Measurements from ENCODE around the gene ENTREP3.
"Not testable (repeated sequence)": the region's sequence is repeated elsewhere in the genome, so short reads cannot be mapped to it uniquely, and the experiment has no call there.

Gene ENTREP3

GRCh38 chr1:155232001-155232978 is 23.0 kb downstream of the ENTREP3 start:
- POLR2A ChIA-PET; CTCF ChIA-PET; DNase-seq (ENCODE audit: extremely low spot score): not testable (repeated sequence)

- POLR2A ChIA-PET; DNase-seq (ENCODE audit: extremely low spot score); CTCF ChIA-PET: not testable (repeated sequence)
These were observed 24.0 kb downstream of the ENTREP3 start for GRCh38 chr1:155231302-155231701.

- CTCF ChIA-PET, result interaction anchor here (1.7 to 5.4 kb wide), 2 partner anchors 21 to 22 kb away, joined by 7 to 20 read pairs; partner anchors contain the start of gene THBS3
- POLR2A ChIA-PET, result interaction anchor here (1.4 to 2.8 kb wide), 5 partner anchors 9 to 35 kb away, joined by 4 to 37 read pairs (median 23); partner anchors contain the start of genes MTX1 and THBS3
- no peak for TF ChIP-seq FOXM1 (IDR thresholded peaks at IDR 0.05; ENCODE audit: borderline replicate concordance)
- TF ChIP-seq PKNOX1 (IDR thresholded peaks at IDR 0.05), result no peak
- TF ChIP-seq L3MBTL2 (conservative IDR thresholded peaks at IDR 0.05), result no peak
- TF ChIP-seq LEF1 (IDR thresholded peaks at IDR 0.05; ENCODE audit: borderline replicate concordance), result no peak
- no peak for TF ChIP-seq CTBP1 (IDR thresholded peaks at IDR 0.05; ENCODE audit: borderline replicate concordance)
- no peak for TF ChIP-seq FOXK2 (IDR thresholded peaks at IDR 0.05)
- TF ChIP-seq FOXA1 (IDR thresholded peaks at IDR 0.05), result no peak
- TF ChIP-seq ELF4 (IDR thresholded peaks at IDR 0.05), result no peak
- TF ChIP-seq ARNT (IDR thresholded peaks at IDR 0.05), result no peak
- TF ChIP-seq NFRKB (IDR thresholded peaks at IDR 0.05), result no peak
- TF ChIP-seq BHLHE40 (IDR thresholded peaks at IDR 0.05; ENCODE audit: borderline replicate concordance), result no peak
- TF ChIP-seq HDGF (IDR thresholded peaks at IDR 0.05; ENCODE audit: borderline replicate concordance), result no peak
- TF ChIP-seq SUZ12 (IDR thresholded peaks at IDR 0.05), result no peak
- TF ChIP-seq SP1 (IDR thresholded peaks at IDR 0.05), result no peak
- TF ChIP-seq TARDBP (IDR thresholded peaks at IDR 0.05), result no peak
- TF ChIP-seq ZNF384 (IDR thresholded peaks at IDR 0.05), result no peak
- no peak for DNase-seq (ENCODE audit: extremely low spot score)
These were observed 27.2 kb downstream of the ENTREP3 start for GRCh38 chr1:155228096-155228427.

GRCh38 chr1:155227261-155228095 is 27.8 kb downstream of the ENTREP3 start:
- ChIA-PET POLR2A (interaction anchor here (0.8 to 2.8 kb wide), 17 partner anchors 9 to 136 kb away, joined by 3 to 37 read pairs (median 5); partner anchors contain the start of genes CLK2, KRTCAP2, MTX1 and SCAMP3), CTCF (interaction anchor here (1.2 to 5.4 kb wide), 4 partner anchors 20 to 55 kb away, joined by 6 to 20 read pairs (median 8); partner anchors contain the start of genes KRTCAP2 and THBS3)
- peak; percentile 100 for DNase-seq (ENCODE audit: extremely low spot score)
- peak; percentile 99 for TF ChIP-seq PKNOX1 (IDR thresholded peaks at IDR 0.05)
- no peak for TF ChIP-seq NFRKB (IDR thresholded peaks at IDR 0.05)
- TF ChIP-seq ELF4 (IDR thresholded peaks at IDR 0.05), result no peak
- TF ChIP-seq LEF1 (IDR thresholded peaks at IDR 0.05; ENCODE audit: borderline replicate concordance), result no peak
- no peak for TF ChIP-seq FOXM1 (IDR thresholded peaks at IDR 0.05; ENCODE audit: borderline replicate concordance)
- TF ChIP-seq SP1 (IDR thresholded peaks at IDR 0.05), result no peak
- no peak for TF ChIP-seq BHLHE40 (IDR thresholded peaks at IDR 0.05; ENCODE audit: borderline replicate concordance)
- TF ChIP-seq FOXA1 (IDR thresholded peaks at IDR 0.05), result no peak
- TF ChIP-seq SUZ12 (IDR thresholded peaks at IDR 0.05), result no peak
- peak; percentile 75 for TF ChIP-seq L3MBTL2 (conservative IDR thresholded peaks at IDR 0.05)
- no peak for TF ChIP-seq HDGF (IDR thresholded peaks at IDR 0.05; ENCODE audit: borderline replicate concordance)
- no peak for TF ChIP-seq CTBP1 (IDR thresholded peaks at IDR 0.05; ENCODE audit: borderline replicate concordance)
- no peak for TF ChIP-seq ARNT (IDR thresholded peaks at IDR 0.05)
- TF ChIP-seq FOXK2 (IDR thresholded peaks at IDR 0.05), result no peak
- TF ChIP-seq ZNF384 (IDR thresholded peaks at IDR 0.05), result no peak
- no peak for TF ChIP-seq TARDBP (IDR thresholded peaks at IDR 0.05)

- no peak for TF ChIP-seq TARDBP (IDR thresholded peaks at IDR 0.05)
- TF ChIP-seq SP1 (IDR thresholded peaks at IDR 0.05), result no peak
- no peak for TF ChIP-seq ELF4 (IDR thresholded peaks at IDR 0.05)
- peak; percentile 96 for TF ChIP-seq L3MBTL2 (conservative IDR thresholded peaks at IDR 0.05)
- TF ChIP-seq FOXM1 (IDR thresholded peaks at IDR 0.05; ENCODE audit: borderline replicate concordance), result no peak
- TF ChIP-seq ARNT (IDR thresholded peaks at IDR 0.05), result no peak
- 0 out of 2 replicates have a peak, but pooled peaks have one; percentile 21 for TF ChIP-seq NFRKB (IDR thresholded peaks at IDR 0.05)
- no peak for TF ChIP-seq LEF1 (IDR thresholded peaks at IDR 0.05; ENCODE audit: borderline replicate concordance)
- TF ChIP-seq PKNOX1 (IDR thresholded peaks at IDR 0.05), result peak; percentile 66; the same call in 1 of the 2 replicates
- no peak for TF ChIP-seq HDGF (IDR thresholded peaks at IDR 0.05; ENCODE audit: borderline replicate concordance)
- TF ChIP-seq ZNF384 (IDR thresholded peaks at IDR 0.05), result no peak
- TF ChIP-seq CTBP1 (IDR thresholded peaks at IDR 0.05; ENCODE audit: borderline replicate concordance), result no peak
- TF ChIP-seq SUZ12 (IDR thresholded peaks at IDR 0.05), result no peak
- TF ChIP-seq BHLHE40 (IDR thresholded peaks at IDR 0.05; ENCODE audit: borderline replicate concordance), result no peak
- ChIA-PET CTCF (interaction anchor here (1.2 to 5.4 kb wide), 4 partner anchors 20 to 54 kb away, joined by 6 to 20 read pairs (median 8); partner anchors contain the start of genes KRTCAP2 and THBS3), POLR2A (interaction anchor here (0.5 to 2.8 kb wide), 22 partner anchors 8 to 155 kb away, joined by 3 to 37 read pairs (median 4); partner anchors contain the start of genes CLK2, KRTCAP2, MTX1 and SCAMP3)
- DNase-seq (ENCODE audit: extremely low spot score), result peak; percentile 54
These were observed 28.4 kb downstream of the ENTREP3 start for GRCh38 chr1:155226910-155227260.

All from HEK293T (cell line).